SK-N-DZ (cell line): Measurements from ENCODE around the gene TTLL11.

Experiments
- DNase-seq: peaks from one replicate; pipeline ENCODE4 v3.0.0-alpha.2; 2015; ENCODE audit warnings: low spot score

The TTLL11 gene

DNA sequence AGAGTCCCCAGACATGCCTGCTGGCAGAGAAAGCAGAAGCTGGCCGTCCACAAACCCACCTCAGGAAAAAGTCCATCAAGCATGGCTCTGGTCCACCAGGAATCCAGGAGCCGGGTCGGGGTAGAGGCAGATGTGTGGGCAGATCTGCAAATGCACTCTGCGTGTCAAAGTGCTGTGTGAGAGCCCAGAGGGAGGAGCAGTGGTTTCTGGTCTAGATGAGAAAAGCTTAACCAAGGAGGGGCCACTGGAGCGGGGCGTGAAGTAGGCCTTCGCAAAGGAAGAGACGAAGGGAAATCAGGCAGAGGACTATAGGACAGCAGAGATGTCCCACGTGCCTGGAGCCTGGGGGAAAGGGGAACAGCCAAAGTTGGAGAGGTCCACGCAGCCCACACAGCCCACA lies 40.0 kb downstream of the TTLL11 start:
- DNase-seq: no peak

GRCh38 chr9:122051351-122052321 lies 41.5 kb downstream of the TTLL11 start:
- no peak for DNase-seq

DNA sequence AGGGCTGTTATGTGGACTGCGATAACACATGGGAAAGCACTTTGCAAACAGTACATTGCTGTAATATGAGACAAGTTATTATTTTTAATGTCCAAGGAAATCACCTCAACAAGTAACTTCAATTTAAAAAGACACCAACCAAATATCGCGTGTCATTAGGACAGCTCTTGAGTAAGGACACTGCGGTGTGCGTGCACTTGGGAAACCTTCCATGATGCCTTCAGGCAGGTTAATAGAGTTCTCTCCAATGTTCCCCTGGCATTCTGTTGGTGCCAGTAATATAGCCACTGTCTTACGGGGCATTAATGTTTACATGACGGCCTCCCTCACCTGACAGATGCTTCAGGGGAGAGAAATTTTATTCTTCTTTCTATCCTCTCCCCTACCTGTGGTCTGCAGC lies 42.9 kb downstream of the TTLL11 start:
- no peak for DNase-seq

GRCh38 chr9:122042056-122042455 lies 51.1 kb downstream of the TTLL11 start:
- DNase-seq: no peak

DNA sequence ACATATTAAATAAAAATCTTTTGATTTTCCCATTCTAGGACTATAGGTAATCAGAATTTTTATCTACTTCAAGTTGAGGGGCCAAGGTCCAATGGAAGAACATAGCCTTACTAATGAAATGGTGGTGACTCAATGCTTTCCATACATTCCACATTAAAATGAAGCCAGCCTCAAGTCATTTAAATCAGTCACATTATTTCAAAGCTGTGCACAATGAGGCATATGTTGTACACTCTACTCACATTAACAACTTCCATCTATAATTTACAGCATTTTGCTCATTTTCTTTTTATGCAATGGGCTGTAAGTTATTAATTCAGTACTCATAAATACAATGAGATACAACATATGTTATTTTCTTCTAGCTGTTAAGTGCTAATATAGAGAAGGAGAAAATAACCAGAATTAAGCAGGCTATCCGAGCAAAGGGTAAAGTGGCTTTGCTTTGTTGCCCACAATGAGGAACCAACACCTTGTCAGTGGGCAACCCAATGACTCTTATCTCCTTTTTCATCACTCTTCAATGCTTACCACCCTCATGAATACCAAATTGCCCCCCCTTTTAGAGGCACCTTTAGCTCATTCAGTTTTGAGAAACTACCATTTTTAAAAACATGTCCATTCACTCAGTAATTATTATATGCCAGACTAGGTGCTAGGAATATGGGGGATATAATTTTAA lies 52.4 kb downstream of the TTLL11 start:
- no peak for DNase-seq

DNA sequence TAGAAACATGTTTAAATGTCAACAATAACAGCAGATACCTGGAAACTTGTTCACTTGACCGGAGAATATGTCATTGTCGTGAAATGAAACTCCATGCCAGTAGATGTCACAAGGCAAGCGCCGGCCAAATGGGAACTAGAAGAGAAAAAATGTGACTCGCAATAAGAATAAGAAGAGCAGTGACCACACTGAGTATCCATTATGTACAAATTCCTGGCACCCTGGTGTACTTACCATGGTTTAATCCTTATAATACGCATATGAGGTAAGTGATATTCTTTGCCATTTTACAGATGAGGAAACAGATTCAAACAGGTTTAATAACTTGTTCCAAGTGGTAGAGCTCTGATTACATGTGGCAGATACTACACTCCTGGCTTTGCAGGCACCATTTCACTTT lies 53.9 kb downstream of the TTLL11 start:
- DNase-seq: no peak

DNA sequence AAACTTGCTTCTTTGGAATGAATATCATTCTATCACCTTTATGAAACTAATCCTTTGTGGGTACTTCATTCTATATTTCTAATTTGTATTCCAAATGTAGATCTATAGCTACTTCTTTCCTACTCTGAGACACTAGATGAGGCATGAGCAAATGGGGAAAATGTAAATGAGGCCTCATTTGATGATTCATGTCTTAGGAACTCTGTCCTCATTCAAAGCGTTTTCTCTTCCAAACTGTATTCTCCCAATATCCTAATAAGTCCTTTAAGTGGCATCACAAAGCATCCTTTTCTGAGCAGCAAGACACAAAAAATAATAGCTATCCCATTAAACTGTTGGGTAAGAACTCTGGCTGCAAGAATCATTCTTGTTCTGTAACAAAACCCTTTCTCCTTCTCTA lies 56.1 kb downstream of the TTLL11 start:
- DNase-seq: no peak

GRCh38 chr9:122036408-122036807 lies 56.7 kb downstream of the TTLL11 start:
- no peak for DNase-seq

GRCh38 chr9:122033775-122034373 lies 59.2 kb downstream of the TTLL11 start:
- no peak for DNase-seq

DNA sequence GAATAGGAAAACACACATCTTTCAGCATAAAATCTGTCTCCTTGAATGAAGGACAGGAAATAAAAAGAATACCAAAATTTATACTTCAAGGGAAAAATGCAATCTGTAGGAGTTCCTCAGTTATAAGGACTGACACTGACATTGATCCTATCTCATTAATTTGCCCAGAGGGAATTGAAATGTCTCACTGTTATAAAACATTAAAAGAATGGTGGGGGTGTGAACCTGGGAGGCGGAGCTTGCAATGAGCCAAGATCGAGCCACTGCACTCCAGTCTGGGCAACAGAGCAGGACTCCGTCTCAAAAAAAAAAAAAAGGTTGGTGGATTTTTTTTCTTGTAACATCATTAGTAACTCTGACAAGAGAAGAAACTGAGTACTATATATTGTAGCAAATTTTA lies 60.8 kb downstream of the TTLL11 start:
- DNase-seq: no peak

GRCh38 chr9:122031776-122032175 lies 61.3 kb downstream of the TTLL11 start:
- no peak for DNase-seq

GRCh38 chr9:122031157-122031556 lies 62.0 kb downstream of the TTLL11 start:
- DNase-seq: no peak

GRCh38 chr9:122030357-122030756 lies 62.8 kb downstream of the TTLL11 start:
- DNase-seq: no peak

GRCh38 chr9:122029898-122030297 lies 63.2 kb downstream of the TTLL11 start:
- DNase-seq: no peak

- DNase-seq: no peak
Observed at GRCh38 chr9:122028089-122028488, 65.0 kb downstream of the TTLL11 start.

GRCh38 chr9:122020398-122020797 lies 72.7 kb downstream of the TTLL11 start:
- no peak for DNase-seq

DNA sequence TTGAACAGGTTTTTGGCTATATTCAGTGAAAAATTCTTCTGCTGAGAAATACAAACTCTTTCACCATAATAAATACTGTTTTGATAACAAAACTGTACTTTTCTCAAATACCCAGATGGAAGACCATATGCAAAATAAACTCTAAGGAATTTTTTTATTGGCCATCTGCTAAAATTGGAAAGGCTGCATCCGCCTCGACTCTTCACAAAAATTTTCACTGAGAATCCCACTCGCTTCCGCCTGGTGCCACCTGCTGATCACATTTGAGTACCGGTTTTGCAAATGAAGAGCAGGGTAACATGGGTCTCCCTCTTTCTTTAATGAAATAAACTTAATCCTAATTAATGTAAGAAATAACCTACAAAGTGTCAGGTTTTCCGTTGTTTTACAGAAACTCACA lies 76.4 kb downstream of the TTLL11 start:
- no peak for DNase-seq

- no peak for DNase-seq
Observed at GRCh38 chr9:122016309-122016708, 76.8 kb downstream of the TTLL11 start.

DNA sequence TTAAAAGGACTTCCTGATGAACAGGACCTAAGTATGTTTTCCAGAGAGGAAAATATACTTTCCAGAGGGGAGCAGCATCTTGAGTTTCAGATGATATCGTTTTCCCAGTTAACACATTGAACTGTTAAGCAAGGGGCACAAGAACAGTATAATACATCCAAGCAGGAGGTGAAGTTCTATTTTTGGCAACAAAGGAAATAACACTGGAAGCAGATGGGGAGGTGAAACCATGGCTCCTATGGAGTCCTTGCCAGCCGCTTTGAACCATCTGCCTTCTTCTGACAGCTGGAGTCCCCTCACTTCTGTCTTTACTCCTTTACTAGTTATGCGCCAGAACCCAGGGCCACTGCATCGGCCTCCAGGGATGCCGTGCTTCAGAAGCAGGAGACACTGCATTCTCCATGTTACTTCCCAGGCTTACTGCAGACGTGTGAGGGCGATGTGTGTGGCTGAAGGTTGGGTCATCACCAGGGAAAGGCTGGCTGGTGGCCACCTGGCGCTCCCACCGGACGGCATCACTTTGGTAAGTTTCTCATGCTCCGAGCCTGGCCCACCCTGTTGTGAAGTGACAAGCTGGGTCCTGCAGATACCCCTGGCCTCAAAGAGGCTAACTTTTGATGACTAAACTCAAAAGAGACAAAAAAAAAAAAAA lies 77.8 kb downstream of the TTLL11 start:
- DNase-seq: no peak

- DNase-seq: no peak
Observed at GRCh38 chr9:122011818-122012498, 81.2 kb downstream of the TTLL11 start.

DNA sequence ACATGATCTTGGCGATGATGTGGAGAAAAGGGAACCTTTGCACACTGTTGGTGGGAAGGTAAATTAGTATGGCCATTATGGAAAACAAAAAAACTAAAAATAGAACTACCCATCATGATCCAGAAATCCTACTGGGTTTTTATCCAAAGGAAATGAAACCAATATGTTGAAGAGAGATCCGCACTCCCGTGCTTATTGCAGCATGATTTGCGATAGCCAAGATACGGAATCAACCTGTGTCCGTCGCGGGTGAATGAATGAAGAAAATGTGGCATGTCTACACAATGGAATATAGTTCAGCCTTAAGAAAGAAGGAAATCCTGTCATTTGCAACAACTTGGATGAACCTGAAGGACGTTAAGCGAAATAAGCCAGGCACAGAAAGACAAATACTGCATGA lies 84.5 kb downstream of the TTLL11 start:
- DNase-seq: no peak
